Colonic mucosa (tissue), 4 donors: ENCODE data around the gene CHDH. TPM values are rescaled to one million over a fixed set of nuclear protein-coding genes. Genes with fewer than 3 reads are reported as not detected.
A peak's percentile ranks its signal among the peaks of the same experiment; 100 is the strongest.

Source experiments
- DNase-seq: peaks from one replicate; pipeline ENCODE4 v3.0.0-alpha.2; 2020
- H3K27ac ChIP-seq: fragments of 200-600 bp; one replicate; pipeline ENCODE4 v1.8.0; 2021
- H3K27me3 ChIP-seq: fragments of 200-600 bp; one replicate; pipeline ENCODE4 v1.8.0; 2021
- H3K36me3 ChIP-seq: fragments of 200-600 bp; one replicate; pipeline ENCODE4 v1.8.0; 2021
- H3K4me1 ChIP-seq: fragments of 200-600 bp; one replicate; pipeline ENCODE4 v1.8.0; 2021; ENCODE audit warnings: mild to moderate bottlenecking
- H3K4me3 ChIP-seq: fragments of 200-600 bp; one replicate; pipeline ENCODE4 v1.8.0; 2021
- H3K9ac ChIP-seq, 2 donors: one replicate each; pipeline ENCODE4 v1.7.0; 2013; ENCODE audit warnings: control low read depth in 2 of 2, low read depth in 2 of 2, low read length in 2 of 2
- H3K9me3 ChIP-seq: fragments of 200-600 bp; one replicate; pipeline ENCODE4 v1.8.0; 2021
- intact Hi-C: fragments of 100-400 bp; cut with DNase I; formaldehyde crosslinking; loops from one replicate; pipeline ENCODE4 v1.14.1; 2022
- total RNA-seq, 2 donors: library from RNA; stranded (reverse); fragmentation: NEBNext Ultra II Directional in 1 of 2; extraction: Animal tissue kit (Norgen Biotek cat#: 25700) in 1 of 2; gene quantifications; one replicate each; pipeline ENCODE4 v1.2.1, GENCODE V29; 2021
- TF ChIP-seq, protein P1 (sequence below): fragments of 200-600 bp; IDR thresholded peaks from one replicate; pipeline ENCODE4 v1.8.0; 2022; ENCODE audit warnings: antibody characterized with exemption, mild to moderate bottlenecking
- donor health status: healthy.
- donor health status: DM: no; HTN: no; CAD: no.
- donor health status: DM: no; HTN: no; CAD: no.

Gene CHDH, protein sequence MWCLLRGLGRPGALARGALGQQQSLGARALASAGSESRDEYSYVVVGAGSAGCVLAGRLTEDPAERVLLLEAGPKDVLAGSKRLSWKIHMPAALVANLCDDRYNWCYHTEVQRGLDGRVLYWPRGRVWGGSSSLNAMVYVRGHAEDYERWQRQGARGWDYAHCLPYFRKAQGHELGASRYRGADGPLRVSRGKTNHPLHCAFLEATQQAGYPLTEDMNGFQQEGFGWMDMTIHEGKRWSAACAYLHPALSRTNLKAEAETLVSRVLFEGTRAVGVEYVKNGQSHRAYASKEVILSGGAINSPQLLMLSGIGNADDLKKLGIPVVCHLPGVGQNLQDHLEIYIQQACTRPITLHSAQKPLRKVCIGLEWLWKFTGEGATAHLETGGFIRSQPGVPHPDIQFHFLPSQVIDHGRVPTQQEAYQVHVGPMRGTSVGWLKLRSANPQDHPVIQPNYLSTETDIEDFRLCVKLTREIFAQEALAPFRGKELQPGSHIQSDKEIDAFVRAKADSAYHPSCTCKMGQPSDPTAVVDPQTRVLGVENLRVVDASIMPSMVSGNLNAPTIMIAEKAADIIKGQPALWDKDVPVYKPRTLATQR
- 10 to 100 TPM; 41.5 to 48.6 TPM for total RNA-seq

GRCh38 chr3:53846134-53846850 lies at the start of gene CHDH, which contains the start of gene IL17RB:
Gene CHDH (minus strand): TSS chr3:53846419. CDS start chr3:53824008, 22,411 bp downstream.
Gene IL17RB (plus strand): TSS chr3:53846568. CDS start chr3:53846589, 21 bp downstream.
- H3K4me3 ChIP-seq, result peak within 1 kb of the TSS; percentile 83
- intact Hi-C loops, result no loop called here
- H3K4me1 ChIP-seq, result peaks cover 8% of the 10 kb centered on the region
- DNase-seq, result peak; percentile 86
- TF ChIP-seq, protein P1, sequence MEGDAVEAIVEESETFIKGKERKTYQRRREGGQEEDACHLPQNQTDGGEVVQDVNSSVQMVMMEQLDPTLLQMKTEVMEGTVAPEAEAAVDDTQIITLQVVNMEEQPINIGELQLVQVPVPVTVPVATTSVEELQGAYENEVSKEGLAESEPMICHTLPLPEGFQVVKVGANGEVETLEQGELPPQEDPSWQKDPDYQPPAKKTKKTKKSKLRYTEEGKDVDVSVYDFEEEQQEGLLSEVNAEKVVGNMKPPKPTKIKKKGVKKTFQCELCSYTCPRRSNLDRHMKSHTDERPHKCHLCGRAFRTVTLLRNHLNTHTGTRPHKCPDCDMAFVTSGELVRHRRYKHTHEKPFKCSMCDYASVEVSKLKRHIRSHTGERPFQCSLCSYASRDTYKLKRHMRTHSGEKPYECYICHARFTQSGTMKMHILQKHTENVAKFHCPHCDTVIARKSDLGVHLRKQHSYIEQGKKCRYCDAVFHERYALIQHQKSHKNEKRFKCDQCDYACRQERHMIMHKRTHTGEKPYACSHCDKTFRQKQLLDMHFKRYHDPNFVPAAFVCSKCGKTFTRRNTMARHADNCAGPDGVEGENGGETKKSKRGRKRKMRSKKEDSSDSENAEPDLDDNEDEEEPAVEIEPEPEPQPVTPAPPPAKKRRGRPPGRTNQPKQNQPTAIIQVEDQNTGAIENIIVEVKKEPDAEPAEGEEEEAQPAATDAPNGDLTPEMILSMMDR, result no peak
- H3K9ac ChIP-seq, result peak within 1 kb of the TSS; percentile 81
- H3K27me3 ChIP-seq, result no peaks in the 10 kb centered on the region
- H3K27ac ChIP-seq, result peak within 1 kb of the TSS; percentile 92
- H3K9me3 ChIP-seq, result no peaks in the 10 kb centered on the region
- no peaks in the 10 kb centered on the region for H3K36me3 ChIP-seq

- peak overlapping the region; percentile 96 for H3K27ac ChIP-seq
- TF ChIP-seq, protein P1, result no peak
- no peaks in the 10 kb centered on the region for H3K27me3 ChIP-seq
- H3K36me3 ChIP-seq, result no peaks in the 10 kb centered on the region
- H3K9me3 ChIP-seq, result no peaks in the 10 kb centered on the region
- H3K4me1 ChIP-seq, result no peaks in the 10 kb centered on the region
- DNase-seq, result peak; percentile 24
- H3K4me3 ChIP-seq, result peak overlapping the region; percentile 96
- peak overlapping the region; percentile 16 to 97 for H3K9ac ChIP-seq
- intact Hi-C loops, result no loop called here
Measured at GRCh38 chr3:53892286-53892637, 46.0 kb upstream of the CHDH start.

- peak within 1 kb of the TSS; percentile 96 for H3K27ac ChIP-seq
- H3K9me3 ChIP-seq, result no peaks in the 10 kb centered on the region
- no peaks in the 10 kb centered on the region for H3K36me3 ChIP-seq
- H3K9ac ChIP-seq, result peak within 1 kb of the TSS; percentile 96 to 97
- peak within 1 kb of the TSS; percentile 96 for H3K4me3 ChIP-seq
- DNase-seq, result peak; percentile 99
- intact Hi-C loops, result no loop called here
- H3K4me1 ChIP-seq, result no peaks in the 10 kb centered on the region
- no peaks in the 10 kb centered on the region for H3K27me3 ChIP-seq
- TF ChIP-seq, protein P1, result no peak
Measured at GRCh38 chr3:53891497-53892285, 45.5 kb upstream of the CHDH start, which contains the start of gene SELENOK. Gene SELENOK (minus strand): TSS chr3:53891859.

GRCh38 chr3:53890726-53891475 lies 44.7 kb upstream of the CHDH start:
- intact Hi-C loops, result no loop called here

More at GRCh38 chr3:53890726-53891475, 44.7 kb upstream of the CHDH start:
- peak overlapping the region; percentile 96 for H3K27ac ChIP-seq
- H3K9me3 ChIP-seq, result no peaks in the 10 kb centered on the region
- no peaks in the 10 kb centered on the region for H3K36me3 ChIP-seq
- peak overlapping the region; percentile 96 to 97 for H3K9ac ChIP-seq
- TF ChIP-seq, protein P1, result no peak
- DNase-seq, result peak; percentile 60
- H3K4me3 ChIP-seq, result peak overlapping the region; percentile 96
- H3K4me1 ChIP-seq, result no peaks in the 10 kb centered on the region
- H3K27me3 ChIP-seq, result no peaks in the 10 kb centered on the region
